HepG2 (cell line): ENCODE measurements around the gene C14orf119. TPM values are rescaled to one million over a fixed set of nuclear protein-coding genes. Genes with fewer than 3 reads are reported as not detected.

Experiments used
- AKNA ChIP-seq: sonication (generic); formaldehyde crosslinking; IDR thresholded peaks from 2 replicates; pipeline ENCODE4 v1.4.0; 2020; ENCODE audit warnings: missing genetic modification reagents, borderline replicate concordance
- ARID4A ChIP-seq: sonication (generic); formaldehyde crosslinking; IDR thresholded peaks from 2 replicates; pipeline ENCODE4 v1.5.0; 2020; ENCODE audit warnings: mild to moderate bottlenecking, missing genetic modification reagents, borderline replicate concordance
- DNMT3B ChIP-seq: conservative IDR thresholded peaks from 2 replicates; pipeline ENCODE4 v1.6.1; 2016; ENCODE audit warnings: missing biosample characterization, control low read depth
- DR1 ChIP-seq: sonication (generic); formaldehyde crosslinking; IDR thresholded peaks from 2 replicates; pipeline ENCODE4 v1.8.0; 2021; ENCODE audit warnings: mild to moderate bottlenecking, missing genetic modification reagents, inconsistent platforms
- GABPB1 ChIP-seq: IDR thresholded peaks from 2 replicates; pipeline ENCODE4 v1.6.1; 2016; ENCODE audit warnings: mild to moderate bottlenecking, missing genetic modification reagents, moderate library complexity, missing compliant biosample characterization
- JARID2 ChIP-seq: sonication (generic); formaldehyde crosslinking; IDR thresholded peaks from 2 replicates; pipeline ENCODE4 v1.8.1; 2023; ENCODE audit warnings: missing genetic modification reagents, inconsistent platforms; ENCODE audit not compliant: insufficient replicate concordance
- PHF8 ChIP-seq: sonication (generic); formaldehyde crosslinking; IDR thresholded peaks from 2 replicates; pipeline ENCODE4 v1.5.0; 2020; ENCODE audit warnings: missing genetic modification reagents
- SATB2 ChIP-seq: sonication (generic); formaldehyde crosslinking; IDR thresholded peaks from 2 replicates; pipeline ENCODE4 v1.5.0; 2020; ENCODE audit warnings: missing genetic modification reagents
- STAT6 ChIP-seq: sonication (generic); formaldehyde crosslinking; IDR thresholded peaks from 2 replicates; pipeline ENCODE4 v1.4.0; 2020; ENCODE audit warnings: missing genetic modification reagents, mild to moderate bottlenecking, borderline replicate concordance
- SYNCRIP ChIP-seq: fragments of 200-400 bp; formaldehyde crosslinking; IDR thresholded peaks from 2 replicates; pipeline ENCODE4 v1.6.1; 2018; ENCODE audit warnings: mild to moderate bottlenecking, low read depth, low read length; ENCODE audit not compliant: insufficient read depth
- THAP7 ChIP-seq: sonication (generic); formaldehyde crosslinking; IDR thresholded peaks from 2 replicates; pipeline ENCODE4 v1.8.1; 2023; ENCODE audit warnings: mild to moderate bottlenecking, missing genetic modification reagents
- ZNF678 ChIP-seq: sonication (generic); formaldehyde crosslinking; IDR thresholded peaks from 2 replicates; pipeline ENCODE4 v1.4.0; 2020; ENCODE audit warnings: mild to moderate bottlenecking, missing genetic modification reagents
- polyA plus RNA-seq, 8 experiments: library from polyadenylated mRNA; depleted of rRNA in 3 of 8; stranded (reverse) in 7 of 8; unstranded in 1 of 8; fragments of >200 nt; fragmentation: Illumina TruSeq in 4 of 8; extraction: Trizol in 4 of 8; gene quantifications; 2 replicates each; pipeline versions ENCODE4 v1.2.1 to v1.2.3, GENCODE V29; 2011 to 2016; ENCODE audit warnings: low read depth in 4 of 8, missing spikeins in 1 of 8, mixed read lengths in 1 of 8; ENCODE audit not compliant: insufficient read depth in 1 of 8
- total RNA-seq, 5 experiments: library from RNA; depleted of rRNA; stranded (reverse); fragments of >200 nt; fragmentation: Illumina TruSeq; extraction: Trizol; gene quantifications; 2 replicates each; pipeline ENCODE4 v1.2.3, GENCODE V29; 2016; ENCODE audit warnings: low read depth in 1 of 5
- TF ChIP-seq, protein P1 (sequence below): sonication (generic); formaldehyde crosslinking; IDR thresholded peaks from 2 replicates; pipeline ENCODE4 v1.4.0; 2020; ENCODE audit warnings: missing genetic modification reagents

C14orf119 gene
- total and polyA plus RNA-seq, 2 of the 13 experiments (the other 11 are each of a cell fraction or from before 2014, with no cell fraction given), result 117 to 206 TPM

DNA sequence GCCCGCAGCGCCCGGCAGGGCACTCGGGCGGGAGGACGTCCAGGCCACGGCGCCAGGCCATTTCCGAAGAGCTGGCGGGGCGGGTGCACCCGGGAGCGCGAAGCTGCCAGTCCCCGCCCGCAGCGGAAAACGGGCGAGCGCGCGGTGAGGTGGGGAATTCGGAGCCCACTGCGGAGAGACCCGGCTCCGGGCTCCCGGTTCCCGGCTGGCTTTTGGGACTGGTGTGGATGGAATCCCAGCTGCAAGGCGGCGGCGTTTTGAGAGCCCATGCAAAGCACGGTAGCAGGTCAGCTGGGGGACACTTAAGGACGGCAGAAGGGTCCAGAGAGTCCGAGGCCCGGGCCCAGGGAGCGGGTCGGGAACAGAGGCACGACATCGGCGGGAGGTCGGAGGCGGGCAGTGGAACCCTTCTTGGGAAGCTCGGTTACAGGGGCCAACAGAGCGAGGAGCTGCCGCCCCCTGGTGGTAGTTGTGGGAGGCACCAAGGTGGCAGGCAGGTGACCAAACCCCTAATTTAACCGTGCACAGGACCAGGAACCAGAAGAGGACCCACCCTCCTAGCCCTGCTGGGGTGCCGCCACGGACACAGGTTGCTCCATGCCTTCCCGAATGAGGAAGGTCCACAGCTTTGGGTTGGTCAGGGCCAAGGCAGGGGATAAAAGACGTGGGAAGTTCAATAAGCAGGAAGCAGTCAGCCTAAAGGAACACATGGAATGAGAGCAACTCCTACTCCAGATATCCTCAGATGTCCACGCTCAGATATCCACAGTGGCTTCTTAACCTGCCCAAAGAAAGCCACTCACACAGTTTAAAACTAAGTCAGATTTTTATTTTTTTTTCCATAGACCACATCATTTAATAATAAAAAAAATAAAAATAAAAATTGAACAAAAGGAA lies 37.3 kb upstream of the C14orf119 start (continued):
- no peak; the same call in 1 of the 2 replicates for TF ChIP-seq DR1
- peak; percentile 83; the same call in 1 of the 2 replicates for TF ChIP-seq THAP7 (CRISPR knock-in tag)
- no peak for TF ChIP-seq SYNCRIP
- TF ChIP-seq JARID2 (CRISPR knock-in tag), result peak; percentile 89
- TF ChIP-seq STAT6, result no peak
- TF ChIP-seq ARID4A (CRISPR knock-in tag), result 0 out of 2 replicates have a peak, but pooled peaks have one; percentile 69
- TF ChIP-seq DNMT3B (CRISPR knock-in tag), result 0 out of 2 replicates have a peak, but pooled peaks have one; percentile 85
- TF ChIP-seq PHF8 (CRISPR knock-in tag), result peak; percentile 55
- no peak for TF ChIP-seq AKNA (CRISPR knock-in tag)
- TF ChIP-seq ZNF678 (CRISPR knock-in tag), result no peak; the same call in none of the 2 replicates
- TF ChIP-seq, protein P1, sequence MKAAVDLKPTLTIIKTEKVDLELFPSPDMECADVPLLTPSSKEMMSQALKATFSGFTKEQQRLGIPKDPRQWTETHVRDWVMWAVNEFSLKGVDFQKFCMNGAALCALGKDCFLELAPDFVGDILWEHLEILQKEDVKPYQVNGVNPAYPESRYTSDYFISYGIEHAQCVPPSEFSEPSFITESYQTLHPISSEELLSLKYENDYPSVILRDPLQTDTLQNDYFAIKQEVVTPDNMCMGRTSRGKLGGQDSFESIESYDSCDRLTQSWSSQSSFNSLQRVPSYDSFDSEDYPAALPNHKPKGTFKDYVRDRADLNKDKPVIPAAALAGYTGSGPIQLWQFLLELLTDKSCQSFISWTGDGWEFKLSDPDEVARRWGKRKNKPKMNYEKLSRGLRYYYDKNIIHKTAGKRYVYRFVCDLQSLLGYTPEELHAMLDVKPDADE (CRISPR knock-in tag), result no peak
- no peak for TF ChIP-seq SATB2
- peak; percentile 73; the same call in 1 of the 2 replicates for TF ChIP-seq GABPB1 (CRISPR knock-in tag)
